Measurements from ENCODE around the gene SLF2. TPM values are rescaled to one million over a fixed set of nuclear protein-coding genes. Genes with fewer than 3 reads are reported as not detected.
A peak's percentile ranks its signal among the peaks of the same experiment; 100 is the strongest.

The SLF2 gene
- total and polyA plus RNA-seq, 2 of the 13 experiments (the other 11 are each of a cell fraction or from before 2014, with no cell fraction given) = 12.2 to 48.1 TPM

- TF ChIP-seq PAXIP1 (CRISPR knock-in tag; conservative IDR thresholded peaks at IDR 0.05) = peak; percentile 91
- no peak for TF ChIP-seq MLXIP (CRISPR knock-in tag; IDR thresholded peaks at IDR 0.05; ENCODE audit: borderline replicate concordance)
- no peak for TF ChIP-seq PLRG1 (conservative IDR thresholded peaks at IDR 0.05)
- TF ChIP-seq KIAA2018 (CRISPR knock-in tag; IDR thresholded peaks at IDR 0.05; ENCODE audit: borderline replicate concordance) = no peak
- no peak for TF ChIP-seq ZNF451 (CRISPR knock-in tag; IDR thresholded peaks at IDR 0.05)
- TF ChIP-seq, protein P1, sequence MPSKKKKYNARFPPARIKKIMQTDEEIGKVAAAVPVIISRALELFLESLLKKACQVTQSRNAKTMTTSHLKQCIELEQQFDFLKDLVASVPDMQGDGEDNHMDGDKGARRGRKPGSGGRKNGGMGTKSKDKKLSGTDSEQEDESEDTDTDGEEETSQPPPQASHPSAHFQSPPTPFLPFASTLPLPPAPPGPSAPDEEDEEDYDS (CRISPR knock-in tag; IDR thresholded peaks at IDR 0.05) = peak; percentile 52
- TF ChIP-seq NR2C2 (CRISPR knock-in tag; IDR thresholded peaks at IDR 0.05; ENCODE audit: borderline replicate concordance) = 0 out of 2 replicates have a peak, but pooled peaks have one; percentile 42
- no peak for TF ChIP-seq TCF7L2 (IDR thresholded peaks at IDR 0.05; ENCODE audit: low read depth, low read length)
- TF ChIP-seq MAFK (conservative IDR thresholded peaks at IDR 0.05 in 1 of 2, IDR thresholded peaks at IDR 0.05 in 1 of 2; ENCODE audit: low read length in 2 of 2) = no peak
- TF ChIP-seq SALL1 (CRISPR knock-in tag; IDR thresholded peaks at IDR 0.05) = peak; percentile 50; the same call in 1 of the 2 replicates
- TF ChIP-seq, protein P2, sequence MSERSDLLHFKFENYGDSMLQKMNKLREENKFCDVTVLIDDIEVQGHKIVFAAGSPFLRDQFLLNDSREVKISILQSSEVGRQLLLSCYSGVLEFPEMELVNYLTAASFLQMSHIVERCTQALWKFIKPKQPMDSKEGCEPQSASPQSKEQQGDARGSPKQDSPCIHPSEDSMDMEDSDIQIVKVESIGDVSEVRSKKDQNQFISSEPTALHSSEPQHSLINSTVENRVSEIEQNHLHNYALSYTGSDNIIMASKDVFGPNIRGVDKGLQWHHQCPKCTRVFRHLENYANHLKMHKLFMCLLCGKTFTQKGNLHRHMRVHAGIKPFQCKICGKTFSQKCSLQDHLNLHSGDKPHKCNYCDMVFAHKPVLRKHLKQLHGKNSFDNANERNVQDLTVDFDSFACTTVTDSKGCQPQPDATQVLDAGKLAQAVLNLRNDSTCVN (CRISPR knock-in tag; IDR thresholded peaks at IDR 0.05; ENCODE audit: borderline replicate concordance) = no peak
- peak; percentile 53; the same call in 1 of the 2 replicates for TF ChIP-seq THAP11 (CRISPR knock-in tag; IDR thresholded peaks at IDR 0.05)
- TF ChIP-seq HNRNPLL (IDR thresholded peaks at IDR 0.05; ENCODE audit: low read depth, low read length, poor library complexity, severe bottlenecking) = no peak
These were observed 5.6 kb upstream of the SLF2 start (continued) for GRCh38 chr10:100907175-100907574.

Measured in HepG2 (cell line).